HEK293T (cell line): ENCODE data around the gene MARK2.
"Not testable (repeated sequence)": the region's sequence is repeated elsewhere in the genome, so short reads cannot be mapped to it uniquely, and the experiment has no call there.

ENCODE experiments used
- CTCF ChIA-PET: fragments of 350-600 bp; formaldehyde crosslinking; extraction: SDS; loops from one replicate; lab custom pipeline; 2021; ENCODE audit warnings: antibody characterized with exemption, inconsistent platforms; lab: Yijun Ruan, JAX
- POLR2A ChIA-PET: fragments of 350-600 bp; formaldehyde crosslinking; extraction: SDS; loops from one replicate; lab custom pipeline; 2020; ENCODE audit warnings: antibody characterized with exemption, inconsistent platforms; lab: Yijun Ruan, JAX
- DNase-seq: peaks from one replicate; pipeline ENCODE4 v3.0.0; 2012; ENCODE audit warnings: mixed read lengths; ENCODE audit errors: extremely low spot score
- ARNT ChIP-seq: fragments of 450-650 bp; IDR thresholded peaks from 2 replicates; pipeline ENCODE4 v1.6.1; 2017; ENCODE audit warnings: mild to moderate bottlenecking
- BHLHE40 ChIP-seq: fragments of 450-650 bp; IDR thresholded peaks from 2 replicates; pipeline ENCODE4 v1.6.1; 2016; ENCODE audit warnings: mild to moderate bottlenecking, moderate library complexity, borderline replicate concordance
- CTBP1 ChIP-seq: fragments of 450-650 bp; IDR thresholded peaks from 2 replicates; pipeline ENCODE4 v1.6.1; 2016; ENCODE audit warnings: borderline replicate concordance
- ELF4 ChIP-seq: fragments of 450-650 bp; IDR thresholded peaks from 2 replicates; pipeline ENCODE4 v1.6.1; 2017; ENCODE audit warnings: antibody characterized with exemption
- FOXA1 ChIP-seq: fragments of 450-650 bp; IDR thresholded peaks from 2 replicates; pipeline ENCODE4 v1.6.1; 2016; ENCODE audit warnings: mild to moderate bottlenecking
- FOXK2 ChIP-seq: fragments of 450-650 bp; IDR thresholded peaks from 2 replicates; pipeline ENCODE4 v1.6.1; 2016; ENCODE audit warnings: mild to moderate bottlenecking
- FOXM1 ChIP-seq: fragments of 450-650 bp; IDR thresholded peaks from 2 replicates; pipeline ENCODE4 v1.6.1; 2017; ENCODE audit warnings: mild to moderate bottlenecking, borderline replicate concordance
- HDGF ChIP-seq: fragments of 450-650 bp; IDR thresholded peaks from 2 replicates; pipeline ENCODE4 v1.6.1; 2017; ENCODE audit warnings: antibody characterized with exemption, borderline replicate concordance
- L3MBTL2 ChIP-seq: fragments of 450-650 bp; conservative IDR thresholded peaks from 2 replicates; pipeline ENCODE4 v1.6.1; 2016; ENCODE audit warnings: mild to moderate bottlenecking
- LEF1 ChIP-seq: fragments of 450-650 bp; IDR thresholded peaks from 2 replicates; pipeline ENCODE4 v1.6.1; 2017; ENCODE audit warnings: mild to moderate bottlenecking, borderline replicate concordance
- NFRKB ChIP-seq: fragments of 450-650 bp; IDR thresholded peaks from 2 replicates; pipeline ENCODE4 v1.6.1; 2016; ENCODE audit warnings: mild to moderate bottlenecking, moderate library complexity
- PKNOX1 ChIP-seq: fragments of 450-650 bp; IDR thresholded peaks from 2 replicates; pipeline ENCODE4 v1.6.1; 2016
- SP1 ChIP-seq: fragments of 450-650 bp; IDR thresholded peaks from 2 replicates; pipeline ENCODE4 v1.6.1; 2017
- SUZ12 ChIP-seq: fragments of 450-650 bp; IDR thresholded peaks from 2 replicates; pipeline ENCODE4 v1.6.1; 2016; ENCODE audit warnings: mild to moderate bottlenecking
- TARDBP ChIP-seq: fragments of 450-650 bp; IDR thresholded peaks from 2 replicates; pipeline ENCODE4 v1.6.1; 2016
- ZNF384 ChIP-seq: fragments of 450-650 bp; IDR thresholded peaks from 2 replicates; pipeline ENCODE4 v1.6.1; 2016

MARK2 gene

GRCh38 chr11:63804259-63804658 lies 34.7 kb upstream of the MARK2 start:
- ChIA-PET CTCF (no interaction called here), POLR2A (interaction anchor here (1.3 to 2.2 kb wide), 2 partner anchors 10 to 14 kb away, joined by 3 to 9 read pairs; no protein-coding TSS in a partner anchor)
- DNase-seq: no peak
- TF ChIP-seq ELF4 (no peak), NFRKB (no peak), CTBP1 (no peak), FOXK2 (no peak), ARNT (no peak), HDGF (no peak), FOXA1 (no peak), FOXM1 (no peak), TARDBP (no peak), PKNOX1 (no peak), SUZ12 (no peak), BHLHE40 (no peak), ZNF384 (no peak)

GRCh38 chr11:63805844-63806415 lies 33.0 kb upstream of the MARK2 start:
- POLR2A ChIA-PET: interaction anchor here (1.2 kb wide), 1 partner anchor 8 kb away, joined by 3 read pairs; no protein-coding TSS in a partner anchor
- no peak for TF ChIP-seq NFRKB
- TF ChIP-seq ZNF384: no peak
- TF ChIP-seq LEF1: no peak
- TF ChIP-seq SP1: no peak
- DNase-seq: no peak
- CTCF ChIA-PET: no interaction called here

DNA sequence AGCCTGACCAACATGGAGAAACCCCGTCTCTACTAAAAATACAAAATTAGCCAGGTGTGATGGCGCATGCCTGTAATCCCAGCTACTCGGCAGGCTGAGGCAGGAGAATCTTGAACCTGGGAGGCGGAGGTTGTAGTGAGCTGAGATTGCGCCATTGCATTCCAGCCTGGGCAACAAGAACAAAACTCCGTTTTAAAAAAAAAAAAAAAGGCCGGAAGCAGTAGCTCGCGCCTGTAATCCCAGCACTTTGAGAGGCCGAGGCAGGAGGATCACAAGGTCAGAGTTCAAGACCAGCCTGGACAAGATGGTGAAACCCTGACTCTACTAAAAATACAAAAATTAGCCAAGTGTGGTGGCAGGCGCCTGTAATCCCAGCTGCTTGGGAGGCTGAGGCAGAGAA lies 28.5 kb upstream of the MARK2 start:
- POLR2A ChIA-PET, DNase-seq: not testable (repeated sequence)
- CTCF ChIA-PET: interaction anchor here (0.8 kb wide), 1 partner anchor 72 kb away, joined by 3 read pairs; no protein-coding TSS in a partner anchor

- CTCF ChIA-PET: no interaction called here
- POLR2A ChIA-PET: interaction anchor here (1.3 to 2.0 kb wide), 4 partner anchors 9 to 43 kb away, joined by 5 to 10 read pairs (median 7); partner anchors contain the start of genes MARK2 and ZFTA
- no peak for DNase-seq
- no peak for TF ChIP-seq L3MBTL2
- TF ChIP-seq FOXA1: no peak
- no peak for TF ChIP-seq ZNF384
- TF ChIP-seq FOXK2: no peak
- TF ChIP-seq FOXM1: no peak
- TF ChIP-seq PKNOX1: no peak
- no peak for TF ChIP-seq SP1
- no peak for TF ChIP-seq LEF1
- TF ChIP-seq CTBP1: no peak
- no peak for TF ChIP-seq TARDBP
Observed at GRCh38 chr11:63811522-63811921, 27.4 kb upstream of the MARK2 start.

DNA sequence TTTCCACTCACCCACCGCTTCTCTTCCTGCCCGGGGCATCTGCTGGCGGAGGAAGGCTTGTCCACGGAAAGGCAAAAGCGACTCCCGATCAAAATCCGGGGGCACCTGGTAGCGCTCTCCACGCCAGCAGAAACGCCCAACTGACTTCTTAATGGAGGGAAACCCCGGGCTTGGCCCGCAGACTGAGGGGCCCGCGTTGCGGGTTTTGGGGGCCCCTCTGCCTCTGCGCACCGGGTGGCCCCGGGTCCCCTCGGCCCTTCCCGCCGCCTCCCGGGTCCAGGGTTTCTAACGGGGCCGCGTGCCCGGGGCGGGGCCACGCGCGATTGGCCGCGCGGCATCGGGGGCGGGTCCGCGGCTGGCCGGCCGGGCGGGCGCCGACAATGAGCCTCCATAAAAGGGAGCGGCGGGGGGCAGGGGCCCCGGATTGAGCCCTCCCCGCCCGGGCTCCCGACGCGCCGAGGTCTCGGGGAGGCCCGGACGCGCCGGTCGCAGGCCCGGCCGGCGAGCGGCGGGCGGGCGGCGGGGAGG lies 25.8 kb upstream of the MARK2 start, which contains the start of gene SPINDOC:
Gene SPINDOC (plus strand): TSS at position 422 of the 528 bp plus-strand sequence. CDS start 231 bp downstream, outside the sequence.
- DNase-seq: peak; percentile 90
- POLR2A ChIA-PET: interaction anchor here (1.0 to 1.9 kb wide), 5 partner anchors 10 to 47 kb away, joined by 4 to 9 read pairs (median 6); partner anchors contain the start of gene ZFTA
- TF ChIP-seq CTBP1 (no peak), L3MBTL2 (peak; percentile 89)
- CTCF ChIA-PET: no interaction called here

- TF ChIP-seq PKNOX1 (no peak), L3MBTL2 (peak; percentile 48; the same call in 1 of the 2 replicates)
- ChIA-PET POLR2A (interaction anchor here (0.6 to 1.9 kb wide), 6 partner anchors 8 to 48 kb away, joined by 3 to 9 read pairs (median 4); partner anchors contain the start of gene ZFTA), CTCF (no interaction called here)
- peak; percentile 40 for DNase-seq
Observed at GRCh38 chr11:63813563-63814382, 25.1 kb upstream of the MARK2 start.

DNA sequence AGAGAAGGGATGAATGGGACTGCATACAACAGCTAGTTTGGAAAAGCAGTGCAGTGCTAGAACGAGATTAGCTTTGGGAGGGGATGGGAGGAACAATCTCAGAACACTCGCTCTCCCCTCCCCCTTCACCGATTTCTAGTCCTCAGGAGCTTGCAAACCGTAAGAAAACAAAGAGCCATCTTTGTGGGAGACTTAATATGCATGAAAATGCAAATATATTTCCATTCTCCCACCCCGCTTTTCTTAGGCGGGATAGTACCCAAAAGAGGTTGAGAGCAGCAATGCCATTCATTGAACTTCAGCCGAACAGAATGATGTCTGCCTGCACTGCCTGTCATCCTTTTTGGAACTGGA lies 24.6 kb upstream of the MARK2 start:
- ChIA-PET POLR2A (interaction anchor here (0.6 to 1.9 kb wide), 6 partner anchors 9 to 48 kb away, joined by 3 to 9 read pairs (median 4); partner anchors contain the start of gene ZFTA), CTCF (no interaction called here)
- DNase-seq: no peak
- no peak for TF ChIP-seq PKNOX1
- no peak for TF ChIP-seq NFRKB
- no peak for TF ChIP-seq LEF1
- TF ChIP-seq L3MBTL2: no peak
